ENCODE measurements around the gene HSPD1. TPM values are rescaled to one million over a fixed set of nuclear protein-coding genes. Genes with fewer than 3 reads are reported as not detected.

HSPD1 gene
- total and polyA plus RNA-seq, 2 donors from 2014 or later, result 157 to 390 TPM

DNA sequence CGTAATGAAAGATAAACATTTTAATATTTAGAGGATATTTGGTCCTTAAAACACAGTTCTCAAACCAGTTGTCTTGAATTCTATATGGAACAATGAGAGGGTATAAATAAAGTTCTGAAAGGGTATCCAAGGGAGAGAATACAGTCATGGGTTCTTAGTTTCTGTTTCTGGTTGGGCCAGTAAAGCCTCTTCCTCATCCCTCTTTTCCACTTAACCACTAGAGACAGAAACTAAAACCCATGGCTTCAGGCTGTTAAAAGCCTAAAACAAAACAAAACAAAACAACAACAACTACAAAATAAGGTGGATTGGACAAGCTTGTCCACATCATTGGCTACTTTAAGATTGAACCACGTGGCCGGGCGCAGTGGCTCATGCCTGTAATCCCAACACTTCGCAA is 27.5 kb downstream of the HSPD1 start:
- FAIRE-seq (no peak), DNase-seq (no peak)
- H3K9ac ChIP-seq (ENCODE audit: low read length in 3 of 3), result no peak overlapping the region
- no peak overlapping the region for H3K27ac ChIP-seq (ENCODE audit: low read depth in 2 of 2, low read length in 2 of 2)
- H3K4me1 ChIP-seq (ENCODE audit: control insufficient read depth in 2 of 3, insufficient read depth in 2 of 3, low read depth in 1 of 3, low read length in 3 of 3), result no peaks in the 10 kb centered on the region
- H3K27me3 ChIP-seq (ENCODE audit: control insufficient read depth, insufficient read depth, low read length), result no peaks in the 10 kb centered on the region
- H3K9me3 ChIP-seq (ENCODE audit: control insufficient read depth in 2 of 3, insufficient read depth in 1 of 3, low read length in 3 of 3), result no peaks in the 10 kb centered on the region
- TF ChIP-seq, protein P1, sequence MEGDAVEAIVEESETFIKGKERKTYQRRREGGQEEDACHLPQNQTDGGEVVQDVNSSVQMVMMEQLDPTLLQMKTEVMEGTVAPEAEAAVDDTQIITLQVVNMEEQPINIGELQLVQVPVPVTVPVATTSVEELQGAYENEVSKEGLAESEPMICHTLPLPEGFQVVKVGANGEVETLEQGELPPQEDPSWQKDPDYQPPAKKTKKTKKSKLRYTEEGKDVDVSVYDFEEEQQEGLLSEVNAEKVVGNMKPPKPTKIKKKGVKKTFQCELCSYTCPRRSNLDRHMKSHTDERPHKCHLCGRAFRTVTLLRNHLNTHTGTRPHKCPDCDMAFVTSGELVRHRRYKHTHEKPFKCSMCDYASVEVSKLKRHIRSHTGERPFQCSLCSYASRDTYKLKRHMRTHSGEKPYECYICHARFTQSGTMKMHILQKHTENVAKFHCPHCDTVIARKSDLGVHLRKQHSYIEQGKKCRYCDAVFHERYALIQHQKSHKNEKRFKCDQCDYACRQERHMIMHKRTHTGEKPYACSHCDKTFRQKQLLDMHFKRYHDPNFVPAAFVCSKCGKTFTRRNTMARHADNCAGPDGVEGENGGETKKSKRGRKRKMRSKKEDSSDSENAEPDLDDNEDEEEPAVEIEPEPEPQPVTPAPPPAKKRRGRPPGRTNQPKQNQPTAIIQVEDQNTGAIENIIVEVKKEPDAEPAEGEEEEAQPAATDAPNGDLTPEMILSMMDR (IDR thresholded peaks at IDR 0.05; ENCODE audit: borderline replicate concordance, extremely low read depth, insufficient read depth), result no peak
- intact Hi-C loops (cut with DNase I), result no loop called here
- H3K4me3 ChIP-seq (ENCODE audit: low read length in 3 of 3), result no peak overlapping the region
- peaks cover 4 to 33% (median 17%) of the 10 kb centered on the region in 3 donors for H3K36me3 ChIP-seq (ENCODE audit: control insufficient read depth in 2 of 3, insufficient read depth in 3 of 3, low read length in 3 of 3)

DNA sequence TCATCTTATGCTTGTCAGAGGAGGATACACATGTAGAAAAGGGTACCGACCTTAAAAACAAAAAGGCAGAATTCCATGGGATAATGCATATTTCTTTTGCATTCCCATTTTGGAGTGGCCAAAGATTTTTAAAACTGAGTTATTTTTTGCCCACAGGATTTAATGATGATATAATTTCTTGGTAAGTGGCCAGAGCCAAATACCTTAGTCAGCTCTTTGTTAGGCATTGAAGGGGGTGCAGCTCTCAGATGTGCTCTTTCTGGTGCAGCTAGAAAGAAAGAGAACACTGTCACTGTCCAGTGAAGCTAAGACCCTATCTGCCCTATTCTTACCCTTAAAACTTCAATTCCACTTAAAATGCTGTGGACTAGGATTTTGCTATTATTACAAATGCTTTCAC is 35.5 kb downstream of the HSPD1 start:
- no peaks in the 10 kb centered on the region for H3K27me3 ChIP-seq (ENCODE audit: control insufficient read depth, insufficient read depth, low read length)
- FAIRE-seq (no peak), DNase-seq (no peak)
- no peaks in the 10 kb centered on the region for H3K4me1 ChIP-seq (ENCODE audit: control insufficient read depth in 2 of 3, insufficient read depth in 2 of 3, low read depth in 1 of 3, low read length in 3 of 3)
- no peak overlapping the region for H3K4me3 ChIP-seq (ENCODE audit: low read length in 3 of 3)
- no peak overlapping the region for H3K9ac ChIP-seq (ENCODE audit: low read length in 3 of 3)
- TF ChIP-seq, protein P1 (IDR thresholded peaks at IDR 0.05; ENCODE audit: borderline replicate concordance, extremely low read depth, insufficient read depth), result no peak
- H3K27ac ChIP-seq (ENCODE audit: low read depth in 2 of 2, low read length in 2 of 2), result no peak overlapping the region
- intact Hi-C loops (cut with DNase I), result no loop called here
- H3K9me3 ChIP-seq (ENCODE audit: control insufficient read depth in 2 of 3, insufficient read depth in 1 of 3, low read length in 3 of 3), result no peaks in the 10 kb centered on the region
- peaks cover 2 to 23% (median 22%) of the 10 kb centered on the region in 3 donors for H3K36me3 ChIP-seq (ENCODE audit: control insufficient read depth in 2 of 3, insufficient read depth in 3 of 3, low read length in 3 of 3)

DNA sequence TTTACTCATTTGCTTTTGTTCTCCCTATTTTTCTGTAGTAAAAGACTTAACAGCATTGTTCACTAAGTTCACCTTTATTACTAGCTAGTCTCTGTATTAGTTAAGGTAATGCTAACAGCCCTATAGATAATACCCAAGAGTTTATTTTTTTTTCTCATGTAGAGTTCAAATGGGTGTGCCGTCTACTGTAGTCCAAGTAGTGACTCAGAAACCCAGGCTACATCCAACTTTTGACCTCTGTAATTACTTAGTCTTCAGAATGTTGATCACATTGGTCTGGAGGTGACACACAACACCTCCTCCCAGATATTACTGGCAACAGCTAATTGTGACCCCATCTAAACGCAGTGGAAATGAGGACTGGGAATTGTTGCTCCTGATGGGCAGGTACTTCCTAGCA is 38.6 kb downstream of the HSPD1 start:
- DNase-seq (no peak), FAIRE-seq (no peak)
- intact Hi-C loops (cut with DNase I), result no loop called here
- H3K9me3 ChIP-seq (ENCODE audit: control insufficient read depth in 2 of 3, insufficient read depth in 1 of 3, low read length in 3 of 3), result no peaks in the 10 kb centered on the region
- no peak overlapping the region for H3K9ac ChIP-seq (ENCODE audit: low read length in 3 of 3)
- peaks cover 2 to 16% (median 14%) of the 10 kb centered on the region in 3 donors for H3K36me3 ChIP-seq (ENCODE audit: control insufficient read depth in 2 of 3, insufficient read depth in 3 of 3, low read length in 3 of 3)
- H3K4me1 ChIP-seq (ENCODE audit: control insufficient read depth in 2 of 3, insufficient read depth in 2 of 3, low read depth in 1 of 3, low read length in 3 of 3), result peaks cover 0 to 2% (median 0%) of the 10 kb centered on the region in 3 donors
- no peak overlapping the region for H3K4me3 ChIP-seq (ENCODE audit: low read length in 3 of 3)
- no peaks in the 10 kb centered on the region for H3K27me3 ChIP-seq (ENCODE audit: control insufficient read depth, insufficient read depth, low read length)
- no peak overlapping the region for H3K27ac ChIP-seq (ENCODE audit: low read depth in 2 of 2, low read length in 2 of 2)
- TF ChIP-seq, protein P1 (IDR thresholded peaks at IDR 0.05; ENCODE audit: borderline replicate concordance, extremely low read depth, insufficient read depth), result no peak

DNA sequence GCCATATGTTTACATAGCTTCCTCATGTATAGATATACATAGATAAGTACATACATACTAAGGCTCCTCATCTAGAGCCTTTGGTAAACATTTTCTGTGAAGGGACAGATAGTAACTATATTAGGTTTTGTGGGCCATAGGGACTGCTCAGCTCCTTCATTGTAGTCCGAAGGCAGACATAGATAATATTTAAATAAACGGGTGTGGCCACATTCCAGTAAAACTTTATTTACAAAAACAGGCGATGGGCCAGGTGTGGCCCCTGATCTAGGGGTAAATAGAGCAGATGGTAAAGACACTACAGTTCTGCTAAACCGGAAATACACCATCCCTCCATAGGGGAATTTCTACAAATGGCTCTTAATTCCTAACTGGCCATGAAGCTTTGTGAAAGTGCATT is 39.0 kb downstream of the HSPD1 start:
- FAIRE-seq (no peak), DNase-seq (no peak)
- H3K36me3 ChIP-seq (ENCODE audit: control insufficient read depth in 2 of 3, insufficient read depth in 3 of 3, low read length in 3 of 3), result peaks cover 2 to 16% (median 13%) of the 10 kb centered on the region in 3 donors
- TF ChIP-seq, protein P1 (IDR thresholded peaks at IDR 0.05; ENCODE audit: borderline replicate concordance, extremely low read depth, insufficient read depth), result no peak
- no peak overlapping the region for H3K27ac ChIP-seq (ENCODE audit: low read depth in 2 of 2, low read length in 2 of 2)
- no peaks in the 10 kb centered on the region for H3K27me3 ChIP-seq (ENCODE audit: control insufficient read depth, insufficient read depth, low read length)
- H3K9me3 ChIP-seq (ENCODE audit: control insufficient read depth in 2 of 3, insufficient read depth in 1 of 3, low read length in 3 of 3), result no peaks in the 10 kb centered on the region
- no peak overlapping the region for H3K4me3 ChIP-seq (ENCODE audit: low read length in 3 of 3)
- H3K9ac ChIP-seq (ENCODE audit: low read length in 3 of 3), result no peak overlapping the region
- intact Hi-C loops (cut with DNase I), result no loop called here
- peaks cover 0 to 2% (median 0%) of the 10 kb centered on the region in 3 donors for H3K4me1 ChIP-seq (ENCODE audit: control insufficient read depth in 2 of 3, insufficient read depth in 2 of 3, low read depth in 1 of 3, low read length in 3 of 3)
